ENCODE data around the gene CFAP100. TPM values are rescaled to one million over a fixed set of nuclear protein-coding genes. Genes with fewer than 3 reads are reported as not detected.

CFAP100 gene
- total RNA-seq, 1 donor from 2014 or later, result not detected

DNA sequence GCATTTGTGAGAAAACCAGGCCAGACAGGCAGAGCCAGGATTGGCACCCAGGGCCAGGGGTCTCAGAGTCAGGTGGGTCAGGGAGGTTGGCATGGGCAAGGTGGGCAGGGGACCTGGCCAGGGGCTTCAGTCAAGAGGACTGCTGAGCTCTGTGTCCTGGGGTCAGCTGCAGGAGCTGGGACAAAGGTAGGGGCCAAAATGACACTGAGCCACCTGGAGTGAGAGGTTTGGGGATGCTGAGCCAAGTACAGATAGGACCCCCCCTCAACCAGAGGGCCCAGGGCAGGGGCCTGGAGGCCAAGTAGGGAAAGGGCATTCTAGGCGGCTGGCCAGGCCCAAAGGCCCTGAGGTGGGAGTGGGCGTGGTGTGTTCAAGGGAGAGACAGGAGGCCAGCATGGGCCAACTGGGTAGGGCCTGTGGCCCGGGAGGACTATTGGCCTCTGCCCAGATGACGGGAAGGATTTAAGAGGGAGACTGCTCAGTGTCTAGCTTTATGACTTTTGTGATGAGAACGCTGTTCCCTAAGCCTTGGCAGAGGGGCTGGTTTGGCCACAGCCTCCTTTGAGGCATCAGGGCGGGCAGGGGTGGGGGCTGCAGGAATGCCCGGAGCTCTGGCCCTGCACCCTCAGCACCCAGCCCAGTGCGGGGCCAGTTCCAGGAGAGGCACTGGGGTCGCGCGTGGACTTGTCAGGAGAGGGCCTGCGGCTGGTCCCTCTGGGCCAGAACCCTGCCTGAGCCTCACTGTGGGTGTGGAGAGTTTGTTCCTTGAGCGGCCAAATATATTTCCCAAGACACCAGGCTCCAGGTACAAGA is 3.1 kb downstream of the CFAP100 start:
- H3K27me3 Mint-ChIP-seq (ENCODE audit: low read depth), result peaks cover 28% of the 10 kb centered on the region
- TF ChIP-seq, protein P1, sequence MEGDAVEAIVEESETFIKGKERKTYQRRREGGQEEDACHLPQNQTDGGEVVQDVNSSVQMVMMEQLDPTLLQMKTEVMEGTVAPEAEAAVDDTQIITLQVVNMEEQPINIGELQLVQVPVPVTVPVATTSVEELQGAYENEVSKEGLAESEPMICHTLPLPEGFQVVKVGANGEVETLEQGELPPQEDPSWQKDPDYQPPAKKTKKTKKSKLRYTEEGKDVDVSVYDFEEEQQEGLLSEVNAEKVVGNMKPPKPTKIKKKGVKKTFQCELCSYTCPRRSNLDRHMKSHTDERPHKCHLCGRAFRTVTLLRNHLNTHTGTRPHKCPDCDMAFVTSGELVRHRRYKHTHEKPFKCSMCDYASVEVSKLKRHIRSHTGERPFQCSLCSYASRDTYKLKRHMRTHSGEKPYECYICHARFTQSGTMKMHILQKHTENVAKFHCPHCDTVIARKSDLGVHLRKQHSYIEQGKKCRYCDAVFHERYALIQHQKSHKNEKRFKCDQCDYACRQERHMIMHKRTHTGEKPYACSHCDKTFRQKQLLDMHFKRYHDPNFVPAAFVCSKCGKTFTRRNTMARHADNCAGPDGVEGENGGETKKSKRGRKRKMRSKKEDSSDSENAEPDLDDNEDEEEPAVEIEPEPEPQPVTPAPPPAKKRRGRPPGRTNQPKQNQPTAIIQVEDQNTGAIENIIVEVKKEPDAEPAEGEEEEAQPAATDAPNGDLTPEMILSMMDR (IDR thresholded peaks at IDR 0.05; ENCODE audit: unreplicated experiment), result no peak
- H3K4me3 Mint-ChIP-seq, result no peak overlapping the region
- H3K27ac Mint-ChIP-seq, result no peak overlapping the region
- no peak for DNase-seq (ENCODE audit: low spot score in 2 of 2, unreplicated experiment in 2 of 2)
- no peaks in the 10 kb centered on the region for H3K36me3 Mint-ChIP-seq
- no peaks in the 10 kb centered on the region for H3K4me1 Mint-ChIP-seq
- peaks cover 5% of the 10 kb centered on the region for H3K9me3 Mint-ChIP-seq

DNA sequence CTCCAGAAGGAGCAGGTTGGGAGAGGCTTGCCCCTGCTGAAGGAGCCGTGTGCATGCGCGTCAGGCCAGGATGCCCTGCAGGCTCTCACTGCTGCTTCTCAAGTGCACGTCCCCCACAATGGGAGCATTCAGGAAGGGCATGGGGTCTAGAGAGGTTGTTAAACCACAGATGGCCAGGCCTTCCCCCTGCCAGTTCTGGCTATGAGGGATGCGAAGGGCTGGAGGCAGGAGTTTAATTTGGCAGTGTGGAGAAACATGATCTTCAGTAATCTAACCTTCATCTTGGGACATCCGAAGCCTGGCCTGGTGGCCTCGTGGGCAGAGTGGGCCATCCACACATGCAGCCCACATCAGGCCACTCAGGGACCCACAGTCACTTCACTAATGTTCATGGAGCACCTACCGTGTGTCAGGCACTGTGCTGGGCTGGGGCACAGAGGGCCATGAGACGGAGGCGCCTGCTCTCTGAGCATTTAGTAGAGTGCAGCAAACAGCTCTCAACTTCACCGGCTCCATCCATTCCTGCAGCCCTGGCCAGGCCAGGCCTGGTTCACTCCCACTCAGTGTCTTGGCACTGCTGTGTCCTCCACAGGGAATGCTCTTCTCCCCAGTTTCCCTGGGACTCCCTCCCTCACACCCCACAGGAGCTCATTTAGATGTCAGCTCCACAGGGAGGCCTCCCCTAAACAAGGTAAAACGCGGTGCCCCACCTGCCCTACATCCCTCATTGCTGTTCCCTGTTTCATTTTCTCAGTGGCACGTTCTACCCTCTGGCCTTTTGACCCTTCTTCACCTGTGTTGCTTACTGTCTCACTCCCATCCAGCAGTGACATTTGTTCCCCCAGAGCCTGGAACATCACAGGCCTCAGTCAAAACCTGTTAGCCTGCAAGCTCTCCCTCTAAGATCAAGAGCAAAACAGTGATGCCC is 4.0 kb downstream of the CFAP100 start:
- H3K27ac Mint-ChIP-seq, result no peak overlapping the region
- H3K9me3 Mint-ChIP-seq, result peaks cover 5% of the 10 kb centered on the region

DNA sequence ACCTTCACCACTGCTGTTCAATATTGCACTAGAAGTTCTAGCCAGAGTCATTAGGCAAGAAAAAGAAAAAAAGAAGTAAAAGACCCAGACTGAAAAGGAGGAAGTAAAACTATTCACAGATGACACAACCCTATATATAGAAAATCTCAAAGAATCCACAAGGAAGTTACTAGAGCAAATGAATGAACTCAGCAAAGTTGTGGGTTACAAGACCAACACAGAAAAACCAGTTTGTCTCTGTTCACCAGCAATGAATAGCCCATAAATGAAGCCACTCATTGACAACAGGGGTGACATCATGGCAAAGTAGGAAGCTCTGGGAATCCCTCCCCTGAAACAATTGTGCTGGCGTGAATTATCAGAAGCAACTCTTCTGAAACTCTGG is 4.6 kb downstream of the CFAP100 start:
- Mint-ChIP-seq H3K27ac (no peak overlapping the region), H3K4me3 (no peak overlapping the region), H3K9me3 (peaks cover 5% of the 10 kb centered on the region), H3K27me3 (ENCODE audit: low read depth) (peaks cover 18% of the 10 kb centered on the region), H3K4me1 (no peaks in the 10 kb centered on the region), H3K36me3 (no peaks in the 10 kb centered on the region)
- TF ChIP-seq, protein P1 (IDR thresholded peaks at IDR 0.05; ENCODE audit: unreplicated experiment), result no peak
- DNase-seq (ENCODE audit: low spot score in 2 of 2, unreplicated experiment in 2 of 2), result no peak

More for the DNA sequence above, 4.0 kb downstream of the CFAP100 start:
- H3K4me3 Mint-ChIP-seq, result no peak overlapping the region
- TF ChIP-seq, protein P1 (IDR thresholded peaks at IDR 0.05; ENCODE audit: unreplicated experiment), result no peak
- H3K36me3 Mint-ChIP-seq, result no peaks in the 10 kb centered on the region
- no peak for DNase-seq (ENCODE audit: low spot score in 2 of 2, unreplicated experiment in 2 of 2)
- H3K27me3 Mint-ChIP-seq (ENCODE audit: low read depth), result peaks cover 21% of the 10 kb centered on the region
- H3K4me1 Mint-ChIP-seq, result no peaks in the 10 kb centered on the region

DNA sequence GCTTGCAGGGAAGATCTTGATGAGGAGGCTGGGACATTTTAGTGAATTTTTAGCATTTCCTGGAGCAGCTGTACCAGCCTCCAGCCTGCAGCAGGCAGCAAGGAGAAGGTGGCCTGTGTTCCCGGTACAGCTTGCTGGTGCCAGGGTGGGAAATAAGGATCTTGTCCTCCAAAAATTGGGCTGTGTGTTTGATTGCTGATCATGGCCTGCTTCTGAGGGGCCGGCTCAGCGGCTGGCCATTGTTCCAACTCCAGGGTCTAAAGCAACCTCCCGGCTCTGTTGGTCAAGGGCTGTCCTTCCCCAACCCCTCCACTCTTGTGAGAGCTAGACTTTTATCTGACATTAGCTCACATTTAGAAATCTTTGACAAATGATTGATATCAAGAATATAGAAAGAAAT is 5.0 kb downstream of the CFAP100 start:
- Mint-ChIP-seq H3K27ac (no peak overlapping the region), H3K4me1 (no peaks in the 10 kb centered on the region), H3K4me3 (no peak overlapping the region), H3K27me3 (ENCODE audit: low read depth) (peaks cover 15% of the 10 kb centered on the region), H3K36me3 (no peaks in the 10 kb centered on the region), H3K9me3 (peaks cover 5% of the 10 kb centered on the region)
- TF ChIP-seq, protein P1 (IDR thresholded peaks at IDR 0.05; ENCODE audit: unreplicated experiment), result no peak
- no peak for DNase-seq (ENCODE audit: low spot score in 2 of 2, unreplicated experiment in 2 of 2)

DNA sequence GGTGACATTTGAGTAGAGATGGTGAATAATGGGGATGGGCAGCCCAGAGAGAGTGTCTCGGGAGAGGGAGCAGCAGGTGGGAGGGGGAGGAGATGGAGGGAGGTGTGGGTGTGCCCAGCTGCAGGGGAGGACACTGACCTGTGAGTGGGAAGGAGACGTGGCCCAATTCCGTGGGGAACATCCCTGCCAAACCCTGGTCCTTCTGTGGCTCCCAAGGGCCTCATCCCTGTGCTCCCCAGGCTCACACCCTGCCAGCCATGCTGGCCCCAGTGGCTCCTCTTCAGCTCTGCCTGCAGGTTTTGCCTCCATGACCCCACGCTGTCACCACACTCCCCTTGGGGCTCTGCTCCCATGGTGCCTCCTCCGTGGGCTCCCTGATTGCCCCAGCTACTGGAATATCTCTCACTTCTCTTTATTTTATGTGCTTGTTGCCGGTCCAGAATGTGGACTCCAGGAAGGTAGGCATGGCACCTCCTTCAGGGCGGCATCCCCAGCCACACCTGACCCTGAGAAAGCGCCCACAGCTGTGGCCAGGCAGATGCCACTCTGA is 7.0 kb downstream of the CFAP100 start:
- TF ChIP-seq, protein P1 (IDR thresholded peaks at IDR 0.05; ENCODE audit: unreplicated experiment), result no peak
- Mint-ChIP-seq H3K9me3 (peaks cover 5% of the 10 kb centered on the region), H3K4me3 (no peak overlapping the region), H3K27me3 (ENCODE audit: low read depth) (peaks cover 6% of the 10 kb centered on the region), H3K36me3 (no peaks in the 10 kb centered on the region), H3K4me1 (no peaks in the 10 kb centered on the region), H3K27ac (no peak overlapping the region)
- no peak for DNase-seq (ENCODE audit: low spot score in 2 of 2, unreplicated experiment in 2 of 2)

Measured in mesothelial cell of epicardium (in vitro differentiated cells).